ENCODE measurements around the gene EEF1AKMT2.
"Not testable (repeated sequence)": the region's sequence is repeated elsewhere in the genome, so short reads cannot be mapped to it uniquely, and the experiment has no call there.

The EEF1AKMT2 gene

DNA sequence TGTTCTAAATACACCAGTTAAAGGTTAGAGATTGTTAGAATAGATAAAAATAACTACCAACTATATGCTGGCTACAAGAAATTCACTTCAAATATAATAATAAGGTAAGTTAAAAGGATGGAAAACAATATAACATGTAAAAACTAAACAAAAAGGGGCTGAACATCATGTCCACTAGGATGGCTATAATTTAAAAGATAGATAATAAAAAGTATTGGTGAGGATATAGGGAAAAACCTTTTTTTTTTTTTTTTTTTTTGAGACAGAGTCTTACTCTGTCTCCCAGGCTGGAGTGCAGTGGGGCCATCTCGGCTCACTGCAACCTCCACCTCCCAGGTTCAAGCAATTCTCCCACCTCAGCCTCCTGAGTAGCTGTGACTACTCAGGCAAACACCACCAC, 8.8 kb downstream of the EEF1AKMT2 start:
- no CpG with 5 or more reads among the region's 1 CpG for WGBS (ENCODE audit: extremely low coverage, insufficient coverage, low lambda C conversion rate)
- not testable (repeated sequence) for H3K27ac ChIP-seq (ENCODE audit: low read depth, low read length); H3K36me3 ChIP-seq (ENCODE audit: control insufficient read depth, insufficient read depth, low read length); H3K27me3 ChIP-seq (ENCODE audit: insufficient read depth, low read length, poor library complexity); H4K8ac ChIP-seq (ENCODE audit: low read depth, low read length); DNase-seq; H3K79me2 ChIP-seq (ENCODE audit: control insufficient read depth, insufficient read depth, low read length); H3K23ac ChIP-seq (ENCODE audit: low read length); H3K4me2 ChIP-seq (ENCODE audit: low read length); H3K4ac ChIP-seq (ENCODE audit: low read depth, low read length); H3K79me1 ChIP-seq (ENCODE audit: low read length); H3K56ac ChIP-seq (ENCODE audit: low read length); H2BK15ac ChIP-seq (replicated peaks; ENCODE audit: low read depth); H3K4me1 ChIP-seq (ENCODE audit: control insufficient read depth, low read depth, low read length); H3K18ac ChIP-seq (ENCODE audit: low read length); H2BK5ac ChIP-seq (ENCODE audit: low read length); H4K5ac ChIP-seq (ENCODE audit: low read length); H2AK5ac ChIP-seq (ENCODE audit: low read length); H2BK120ac ChIP-seq (ENCODE audit: low read depth, low read length); H3K4me3 ChIP-seq (ENCODE audit: low read length); H3K9ac ChIP-seq (ENCODE audit: low read length)

DNA sequence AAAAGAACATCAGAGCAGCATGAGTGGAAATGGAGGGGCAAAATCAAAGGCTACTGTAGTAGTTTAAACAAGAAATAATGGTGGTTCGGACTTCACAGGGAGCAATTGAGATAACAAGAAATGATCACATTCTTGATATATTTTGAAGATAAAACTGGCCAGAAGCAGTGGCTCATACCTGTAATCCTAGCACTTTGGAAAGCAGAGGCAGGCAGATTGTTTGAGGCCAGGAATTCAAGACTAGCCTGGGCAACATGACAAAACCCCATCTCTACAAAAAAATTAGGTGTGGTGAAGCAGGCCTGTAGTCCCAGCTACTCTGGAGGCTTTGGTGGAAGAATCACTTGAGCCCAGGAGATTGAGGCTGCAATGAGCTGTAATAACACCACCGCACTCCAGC, 22.9 kb downstream of the EEF1AKMT2 start:
- Histone ChIP-seq H3K4me2 (ENCODE audit: low read length) (no peak overlapping the region), H4K5ac (ENCODE audit: low read length) (no peak overlapping the region), H3K4me3 (ENCODE audit: low read length) (no peak overlapping the region), H3K27ac (ENCODE audit: low read depth, low read length) (no peak overlapping the region), H4K8ac (ENCODE audit: low read depth, low read length) (no peak overlapping the region), H3K18ac (ENCODE audit: low read length) (no peak overlapping the region), H3K36me3 (ENCODE audit: control insufficient read depth, insufficient read depth, low read length) (peaks cover 4% of the 10 kb centered on the region), H2AK5ac (ENCODE audit: low read length) (no peak overlapping the region), H3K23ac (ENCODE audit: low read length) (no peak overlapping the region), H3K4ac (ENCODE audit: low read depth, low read length) (no peak overlapping the region), H2BK5ac (ENCODE audit: low read length) (no peak overlapping the region), H3K9ac (ENCODE audit: low read length) (no peak overlapping the region), H3K4me1 (ENCODE audit: control insufficient read depth, low read depth, low read length) (no peaks in the 10 kb centered on the region), H2BK15ac (replicated peaks; ENCODE audit: low read depth) (no peak overlapping the region), H3K27me3 (ENCODE audit: insufficient read depth, low read length, poor library complexity) (no peaks in the 10 kb centered on the region), H3K56ac (ENCODE audit: low read length) (no peak overlapping the region), H3K79me1 (ENCODE audit: low read length) (no peaks in the 10 kb centered on the region), H3K79me2 (ENCODE audit: control insufficient read depth, insufficient read depth, low read length) (no peaks in the 10 kb centered on the region), H2BK120ac (ENCODE audit: low read depth, low read length) (no peak overlapping the region)
- DNase-seq, result no peak
- WGBS (ENCODE audit: extremely low coverage, insufficient coverage, low lambda C conversion rate), result no CpG with 5 or more reads among the region's 2 CpGs

DNA sequence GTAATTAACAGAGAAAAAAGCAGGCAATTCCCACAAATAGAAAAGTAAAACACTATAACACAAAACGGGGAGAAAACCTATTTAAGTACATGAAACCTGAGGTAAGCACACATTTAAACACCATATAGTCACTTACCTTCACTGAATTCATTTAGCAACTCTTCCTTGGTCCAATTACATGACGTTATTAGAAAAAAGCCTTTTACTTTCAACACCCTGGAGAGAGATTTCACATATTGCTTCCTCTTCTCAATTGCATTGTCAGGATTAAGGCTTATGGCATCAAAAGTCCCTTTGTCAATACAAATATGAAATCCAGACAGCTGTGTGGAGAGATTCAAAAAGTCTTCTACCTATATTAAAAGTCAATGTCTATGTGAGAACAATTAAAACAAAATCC, 26.4 kb downstream of the EEF1AKMT2 start:
- no peak overlapping the region for H2BK15ac ChIP-seq (replicated peaks; ENCODE audit: low read depth)
- no peak for DNase-seq
- no peaks in the 10 kb centered on the region for H3K27me3 ChIP-seq (ENCODE audit: insufficient read depth, low read length, poor library complexity)
- H4K5ac ChIP-seq (ENCODE audit: low read length), result no peak overlapping the region
- no peak overlapping the region for H3K9ac ChIP-seq (ENCODE audit: low read length)
- peaks cover under 1% of the 10 kb centered on the region for H3K36me3 ChIP-seq (ENCODE audit: control insufficient read depth, insufficient read depth, low read length)
- no peak overlapping the region for H3K56ac ChIP-seq (ENCODE audit: low read length)
- H3K18ac ChIP-seq (ENCODE audit: low read length), result no peak overlapping the region
- no peak overlapping the region for H3K27ac ChIP-seq (ENCODE audit: low read depth, low read length)
- no peaks in the 10 kb centered on the region for H3K79me1 ChIP-seq (ENCODE audit: low read length)
- no peak overlapping the region for H3K4me3 ChIP-seq (ENCODE audit: low read length)
- H2AK5ac ChIP-seq (ENCODE audit: low read length), result no peak overlapping the region
- no peak overlapping the region for H2BK5ac ChIP-seq (ENCODE audit: low read length)
- H3K23ac ChIP-seq (ENCODE audit: low read length), result no peak overlapping the region
- no peaks in the 10 kb centered on the region for H3K4me1 ChIP-seq (ENCODE audit: control insufficient read depth, low read depth, low read length)
- H4K8ac ChIP-seq (ENCODE audit: low read depth, low read length), result no peak overlapping the region
- no peak overlapping the region for H2BK120ac ChIP-seq (ENCODE audit: low read depth, low read length)
- no peak overlapping the region for H3K4ac ChIP-seq (ENCODE audit: low read depth, low read length)
- H3K79me2 ChIP-seq (ENCODE audit: control insufficient read depth, insufficient read depth, low read length), result no peaks in the 10 kb centered on the region
- no peak overlapping the region for H3K4me2 ChIP-seq (ENCODE audit: low read length)
- WGBS (ENCODE audit: extremely low coverage, insufficient coverage, low lambda C conversion rate), result no CpG with 5 or more reads among the region's 2 CpGs

DNA sequence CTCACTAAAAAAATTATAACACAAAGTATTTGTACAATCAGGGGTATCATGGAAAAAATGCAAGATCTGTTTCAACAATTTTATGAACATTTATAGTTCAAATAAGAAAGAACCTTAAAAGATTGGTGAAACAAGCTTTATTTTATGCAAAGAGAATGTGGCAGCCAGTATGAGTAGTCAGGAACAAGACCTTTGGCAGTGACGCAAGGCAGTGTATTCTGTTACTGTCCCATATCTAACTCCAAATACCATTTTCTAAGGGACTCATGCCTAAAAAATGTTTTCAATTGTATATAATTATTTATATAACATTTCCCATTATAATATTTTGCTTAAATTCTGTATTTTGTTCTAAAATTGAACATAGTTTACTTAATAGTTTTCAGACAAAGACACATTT, 28.4 kb downstream of the EEF1AKMT2 start:
- no peak for DNase-seq
- no peak overlapping the region for H2BK5ac ChIP-seq (ENCODE audit: low read length)
- no peak overlapping the region for H3K4me3 ChIP-seq (ENCODE audit: low read length)
- H3K4me1 ChIP-seq (ENCODE audit: control insufficient read depth, low read depth, low read length), result no peaks in the 10 kb centered on the region
- H2BK120ac ChIP-seq (ENCODE audit: low read depth, low read length), result no peak overlapping the region
- no peak overlapping the region for H4K8ac ChIP-seq (ENCODE audit: low read depth, low read length)
- H3K27ac ChIP-seq (ENCODE audit: low read depth, low read length), result no peak overlapping the region
- no CpG with 5 or more reads among the region's 1 CpG for WGBS (ENCODE audit: extremely low coverage, insufficient coverage, low lambda C conversion rate)
- no peak overlapping the region for H2BK15ac ChIP-seq (replicated peaks; ENCODE audit: low read depth)
- H4K5ac ChIP-seq (ENCODE audit: low read length), result no peak overlapping the region
- H3K56ac ChIP-seq (ENCODE audit: low read length), result no peak overlapping the region
- no peaks in the 10 kb centered on the region for H3K79me2 ChIP-seq (ENCODE audit: control insufficient read depth, insufficient read depth, low read length)
- no peaks in the 10 kb centered on the region for H3K79me1 ChIP-seq (ENCODE audit: low read length)
- H3K9ac ChIP-seq (ENCODE audit: low read length), result no peak overlapping the region
- no peaks in the 10 kb centered on the region for H3K27me3 ChIP-seq (ENCODE audit: insufficient read depth, low read length, poor library complexity)
- no peak overlapping the region for H2AK5ac ChIP-seq (ENCODE audit: low read length)
- no peak overlapping the region for H3K18ac ChIP-seq (ENCODE audit: low read length)
- no peak overlapping the region for H3K23ac ChIP-seq (ENCODE audit: low read length)
- H3K36me3 ChIP-seq (ENCODE audit: control insufficient read depth, insufficient read depth, low read length), result peaks cover 1% of the 10 kb centered on the region
- no peak overlapping the region for H3K4ac ChIP-seq (ENCODE audit: low read depth, low read length)
- H3K4me2 ChIP-seq (ENCODE audit: low read length), result no peak overlapping the region

DNA sequence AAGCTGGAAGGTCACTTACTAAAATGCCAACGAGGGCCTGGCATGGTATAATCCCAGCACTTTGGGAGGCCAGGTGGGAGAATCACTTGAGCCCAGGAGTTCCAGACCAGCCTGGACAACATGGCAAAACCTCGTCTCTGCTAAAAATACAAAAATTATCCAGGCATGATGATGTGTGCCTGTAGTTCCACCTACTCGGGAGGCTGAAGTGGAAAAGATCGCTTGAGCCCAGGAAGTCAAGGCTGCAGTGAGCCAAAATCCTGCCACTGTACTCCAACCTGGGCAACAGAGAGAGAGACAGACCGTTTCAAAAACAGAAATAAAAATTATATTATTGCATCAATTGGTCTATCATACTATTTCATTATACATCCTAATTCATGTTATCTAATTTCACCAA, 29.4 kb downstream of the EEF1AKMT2 start:
- Histone ChIP-seq H3K4me3 (ENCODE audit: low read length) (no peak overlapping the region), H4K8ac (ENCODE audit: low read depth, low read length) (no peak overlapping the region), H2BK120ac (ENCODE audit: low read depth, low read length) (no peak overlapping the region), H2BK5ac (ENCODE audit: low read length) (no peak overlapping the region), H3K4ac (ENCODE audit: low read depth, low read length) (no peak overlapping the region), H3K27ac (ENCODE audit: low read depth, low read length) (no peak overlapping the region), H3K36me3 (ENCODE audit: control insufficient read depth, insufficient read depth, low read length) (peaks cover 1% of the 10 kb centered on the region), H3K4me1 (ENCODE audit: control insufficient read depth, low read depth, low read length) (no peaks in the 10 kb centered on the region), H3K27me3 (ENCODE audit: insufficient read depth, low read length, poor library complexity) (no peaks in the 10 kb centered on the region), H3K56ac (ENCODE audit: low read length) (no peak overlapping the region), H3K23ac (ENCODE audit: low read length) (no peak overlapping the region), H3K79me2 (ENCODE audit: control insufficient read depth, insufficient read depth, low read length) (no peaks in the 10 kb centered on the region), H2BK15ac (replicated peaks; ENCODE audit: low read depth) (no peak overlapping the region), H3K79me1 (ENCODE audit: low read length) (no peaks in the 10 kb centered on the region), H3K4me2 (ENCODE audit: low read length) (no peak overlapping the region), H4K5ac (ENCODE audit: low read length) (no peak overlapping the region), H3K18ac (ENCODE audit: low read length) (no peak overlapping the region), H3K9ac (ENCODE audit: low read length) (no peak overlapping the region), H2AK5ac (ENCODE audit: low read length) (no peak overlapping the region)
- no CpG with 5 or more reads among the region's 5 CpGs for WGBS (ENCODE audit: extremely low coverage, insufficient coverage, low lambda C conversion rate)
- DNase-seq, result no peak

DNA sequence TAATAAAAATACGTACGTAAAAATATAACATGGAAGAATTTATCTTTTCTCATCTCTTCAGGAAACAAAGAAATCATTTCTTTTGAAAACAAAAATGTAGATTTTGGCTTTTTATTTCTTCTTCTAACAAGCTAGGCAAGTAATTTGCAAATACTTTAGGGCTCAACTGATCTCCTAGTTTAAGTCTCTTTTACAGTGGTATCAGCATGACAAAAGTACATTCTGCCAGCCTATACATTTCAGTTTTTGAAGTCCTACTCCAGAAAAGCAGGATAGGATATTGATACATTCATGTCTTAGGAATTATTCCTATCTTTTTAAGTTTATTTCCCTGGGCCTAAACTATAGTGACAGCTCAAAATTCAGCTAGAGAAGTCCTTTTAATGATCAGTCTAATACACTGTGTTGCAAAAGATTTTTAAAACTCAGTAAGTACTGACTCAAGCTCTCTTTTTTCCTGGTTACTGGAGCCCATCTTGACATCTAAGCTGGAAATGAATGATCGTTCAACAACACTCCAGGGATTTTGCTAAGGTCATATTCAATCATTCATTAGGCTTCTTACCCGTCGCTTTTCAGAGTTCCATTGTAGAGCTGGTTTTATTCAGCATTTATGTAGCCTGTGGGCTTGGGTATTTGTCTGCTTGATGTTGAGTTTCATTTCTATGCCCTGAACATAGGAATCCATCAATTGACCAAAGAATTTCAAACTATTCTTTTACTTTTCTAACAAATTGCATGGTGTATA, 35.4 kb downstream of the EEF1AKMT2 start:
- no peak overlapping the region for H3K4ac ChIP-seq (ENCODE audit: low read depth, low read length)

More for the DNA sequence above, 35.4 kb downstream of the EEF1AKMT2 start:
- Histone ChIP-seq H2AK5ac (ENCODE audit: low read length) (no peak overlapping the region), H2BK15ac (replicated peaks; ENCODE audit: low read depth) (no peak overlapping the region), H3K27ac (ENCODE audit: low read depth, low read length) (no peak overlapping the region), H3K18ac (ENCODE audit: low read length) (no peak overlapping the region), H3K4me2 (ENCODE audit: low read length) (no peak overlapping the region), H3K79me2 (ENCODE audit: control insufficient read depth, insufficient read depth, low read length) (no peaks in the 10 kb centered on the region), H3K56ac (ENCODE audit: low read length) (no peak overlapping the region), H3K27me3 (ENCODE audit: insufficient read depth, low read length, poor library complexity) (no peaks in the 10 kb centered on the region), H3K36me3 (ENCODE audit: control insufficient read depth, insufficient read depth, low read length) (peaks cover 3% of the 10 kb centered on the region), H4K8ac (ENCODE audit: low read depth, low read length) (no peak overlapping the region), H3K79me1 (ENCODE audit: low read length) (peaks cover 3% of the 10 kb centered on the region), H3K4me3 (ENCODE audit: low read length) (no peak overlapping the region), H3K4me1 (ENCODE audit: control insufficient read depth, low read depth, low read length) (no peaks in the 10 kb centered on the region), H4K5ac (ENCODE audit: low read length) (no peak overlapping the region), H2BK120ac (ENCODE audit: low read depth, low read length) (no peak overlapping the region), H3K9ac (ENCODE audit: low read length) (no peak overlapping the region), H3K23ac (ENCODE audit: low read length) (no peak overlapping the region), H2BK5ac (ENCODE audit: low read length) (no peak overlapping the region)
- WGBS (ENCODE audit: extremely low coverage, insufficient coverage, low lambda C conversion rate), result no CpG with 5 or more reads among the region's 5 CpGs
- DNase-seq, result no peak
